ENCODE measurements around the gene COL2A1.

The COL2A1 gene

DNA sequence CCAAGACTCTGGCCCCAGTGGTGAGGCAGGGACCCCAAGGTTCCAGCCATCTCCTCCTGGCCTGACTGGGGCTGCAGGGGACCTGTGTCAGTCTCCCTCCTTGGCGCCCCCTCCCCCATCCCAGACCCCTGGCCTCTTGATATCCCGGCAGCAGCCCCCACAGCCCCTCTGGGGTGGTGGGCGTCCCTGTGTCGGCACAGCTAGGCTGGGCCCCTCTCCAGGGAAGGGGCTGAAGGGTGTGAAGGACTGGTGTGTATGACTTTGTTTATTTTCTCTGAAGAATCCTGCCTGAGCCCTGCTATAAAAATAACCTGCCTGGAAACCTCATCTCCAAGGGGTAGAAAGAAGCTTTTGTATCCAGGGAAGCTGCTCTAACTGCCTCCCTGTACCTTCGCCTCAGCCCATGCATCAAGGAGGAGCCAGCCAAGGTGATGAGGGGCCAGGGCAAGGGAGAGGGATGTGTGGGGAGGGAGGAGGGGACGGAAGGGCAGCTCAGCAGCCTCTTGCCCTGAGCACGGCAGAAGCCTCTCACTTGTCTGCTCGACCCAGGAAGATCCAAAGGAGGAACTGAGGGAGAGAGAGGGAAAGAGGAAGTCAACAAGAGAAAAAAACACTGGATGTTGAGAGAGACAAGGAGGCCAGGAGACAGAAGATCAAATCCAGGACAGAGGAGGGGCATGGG, 25.4 kb upstream of the COL2A1 start:
- no peak for DNase-seq

DNA sequence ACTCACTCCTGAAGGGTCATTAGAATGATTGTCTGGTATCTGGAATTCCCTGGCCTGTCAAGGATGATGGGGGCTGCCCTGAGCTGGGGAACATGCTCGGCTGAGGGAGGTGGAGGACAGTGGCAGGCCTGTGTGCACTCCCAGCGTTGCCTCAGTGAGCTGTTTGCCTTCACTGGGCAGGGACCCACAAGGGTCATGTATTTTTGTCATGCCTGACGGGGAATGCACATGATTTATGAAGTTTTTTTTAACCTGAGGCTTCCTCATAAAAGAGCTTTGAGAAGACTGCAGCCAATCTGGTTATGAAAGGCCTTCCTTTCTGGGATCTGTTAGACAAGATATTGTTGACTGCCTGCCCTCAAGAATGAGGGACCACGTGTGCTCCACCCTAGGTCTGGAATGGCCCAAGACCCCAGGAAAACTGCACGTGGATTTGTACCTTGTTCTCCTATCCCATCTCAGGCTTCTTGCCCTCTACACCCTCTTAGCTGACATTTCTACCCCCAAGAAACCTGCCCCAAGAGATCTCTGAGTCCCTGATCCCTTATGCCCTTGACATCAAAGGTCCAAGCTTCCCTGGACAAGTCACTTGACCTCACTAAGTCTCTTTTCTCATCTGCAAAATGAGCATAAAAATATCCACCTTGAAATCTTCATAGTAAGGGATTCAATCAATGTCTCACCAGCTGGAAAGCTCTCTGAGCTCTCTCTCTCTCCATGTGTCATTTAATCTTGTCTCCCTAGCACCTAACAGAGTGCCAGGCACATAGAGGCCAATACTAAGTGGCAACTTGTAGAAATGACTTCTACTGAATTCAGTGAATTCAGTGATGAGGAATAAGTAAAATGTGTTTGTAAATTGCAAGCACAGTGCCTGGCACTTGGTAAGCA, 24.5 kb upstream of the COL2A1 start:
- DNase-seq, result no peak

DNA sequence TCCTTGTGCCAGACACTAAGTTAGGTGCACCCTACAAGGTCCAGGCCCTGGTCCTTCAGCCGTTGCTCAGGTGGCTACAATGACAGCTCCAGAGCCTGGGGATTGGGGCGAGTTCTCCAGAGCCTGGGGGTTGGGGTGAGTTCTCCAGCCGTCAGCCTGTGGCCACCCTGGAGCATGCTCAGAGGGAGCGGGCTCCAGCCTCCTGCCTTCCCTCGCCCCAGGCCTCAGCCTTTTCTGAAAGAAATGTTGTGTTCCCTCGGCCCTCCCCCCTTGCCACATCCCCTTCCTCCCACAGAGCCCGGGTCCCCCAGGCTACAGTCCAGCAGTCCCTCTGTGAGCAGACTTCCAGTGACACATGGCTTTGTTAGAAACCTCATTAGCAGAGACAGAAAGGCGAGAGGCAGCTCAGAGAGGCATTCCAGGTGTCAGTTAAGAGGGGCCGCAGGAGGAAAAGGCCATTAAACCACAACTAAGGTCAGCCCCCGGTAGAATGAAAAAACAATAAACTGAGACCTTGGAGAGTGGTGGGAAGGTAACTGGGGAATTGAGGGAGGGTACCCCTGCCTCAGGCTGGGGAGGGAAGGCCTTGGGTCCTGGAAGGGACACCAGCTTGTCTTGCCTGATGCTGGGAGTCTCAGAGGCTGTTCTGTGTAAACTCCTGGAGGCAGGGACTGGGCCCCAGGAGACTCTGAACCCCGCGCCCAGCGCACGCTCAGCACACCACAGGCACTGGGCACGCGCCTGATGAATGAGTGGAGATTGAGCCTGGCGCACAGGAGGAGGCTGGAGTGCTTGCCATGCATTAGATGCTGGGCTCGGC, 23.1 kb upstream of the COL2A1 start:
- DNase-seq, result no peak

DNA sequence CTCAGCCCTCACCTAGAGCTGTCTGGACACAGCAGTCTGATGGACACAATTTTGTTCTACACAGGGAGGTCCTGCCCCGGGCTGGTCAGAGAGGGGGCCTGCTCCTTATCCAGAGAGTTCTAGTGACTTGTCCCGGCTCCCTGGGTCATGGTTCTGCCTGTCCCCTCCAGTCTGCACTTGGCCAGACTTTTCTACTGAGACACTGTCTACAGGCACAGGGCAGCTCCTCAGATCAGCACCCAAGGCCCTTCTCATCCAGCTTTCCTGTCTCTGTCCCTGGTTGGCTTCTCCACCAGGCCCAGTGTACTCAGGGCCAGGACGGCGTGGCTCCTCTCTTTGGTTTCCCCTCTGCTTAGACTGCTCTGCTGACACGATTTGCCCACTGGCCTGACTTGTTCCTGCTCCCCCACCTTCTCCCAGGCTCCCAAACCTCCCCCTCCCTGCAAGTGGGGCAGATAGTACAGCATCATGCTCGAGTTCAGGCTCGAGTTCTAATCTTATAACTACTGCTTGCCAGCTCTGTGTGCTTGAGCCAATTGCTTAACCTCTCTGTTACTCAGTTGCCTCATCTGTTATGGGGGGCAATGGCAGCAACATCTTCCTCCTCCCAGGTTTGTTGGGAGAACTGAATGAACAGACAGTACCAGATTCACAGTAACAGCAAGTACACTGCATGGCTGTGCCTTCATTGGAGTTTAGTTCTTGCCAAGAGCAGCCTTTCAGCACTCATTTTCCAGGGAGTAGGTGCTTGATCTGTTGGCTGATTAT, 22.0 kb upstream of the COL2A1 start:
- no peak for DNase-seq

- DNase-seq, result no peak
Measured at GRCh38 chr12:48025281-48025680, 21.0 kb upstream of the COL2A1 start.

DNA sequence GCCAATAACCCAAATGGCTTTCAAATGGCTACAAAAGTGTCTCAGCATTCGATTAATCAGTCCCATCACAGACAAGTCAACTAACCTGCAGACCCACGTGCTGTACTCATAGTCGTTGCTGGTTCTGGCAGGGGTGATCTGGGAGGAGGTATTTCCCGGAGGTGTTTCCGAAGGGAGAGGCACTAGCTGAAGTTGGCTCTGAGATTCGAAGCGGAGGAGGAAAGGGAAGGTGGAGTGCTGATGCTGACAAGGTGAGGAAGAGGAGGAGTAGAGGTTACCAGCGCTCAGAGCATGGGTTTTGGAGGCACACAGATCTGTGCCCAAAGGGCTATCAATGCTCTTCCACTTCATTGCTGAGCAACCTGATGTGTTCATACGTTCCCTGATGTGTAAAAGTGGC, 20.5 kb upstream of the COL2A1 start:
- DNase-seq, result no peak

DNA sequence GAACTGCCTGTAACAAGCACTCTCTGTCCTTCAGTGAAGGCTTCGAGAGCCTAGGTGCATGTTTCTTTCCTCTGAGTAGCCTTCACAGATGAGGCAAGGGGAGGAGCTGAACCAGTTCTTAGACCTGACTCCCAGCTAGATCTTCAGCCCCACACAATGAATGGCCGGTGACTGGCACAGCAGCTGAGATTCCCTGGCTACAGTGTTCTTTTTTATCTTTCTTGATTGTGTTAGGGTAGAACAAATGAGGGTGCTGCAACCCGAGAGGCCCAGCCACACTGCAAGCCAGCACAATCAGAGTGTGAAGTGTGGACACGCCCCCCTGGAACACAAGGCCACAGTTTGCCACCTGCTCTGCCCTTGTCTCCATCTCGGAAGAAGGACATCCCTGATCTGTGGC, 19.1 kb upstream of the COL2A1 start:
- no peak for DNase-seq

DNA sequence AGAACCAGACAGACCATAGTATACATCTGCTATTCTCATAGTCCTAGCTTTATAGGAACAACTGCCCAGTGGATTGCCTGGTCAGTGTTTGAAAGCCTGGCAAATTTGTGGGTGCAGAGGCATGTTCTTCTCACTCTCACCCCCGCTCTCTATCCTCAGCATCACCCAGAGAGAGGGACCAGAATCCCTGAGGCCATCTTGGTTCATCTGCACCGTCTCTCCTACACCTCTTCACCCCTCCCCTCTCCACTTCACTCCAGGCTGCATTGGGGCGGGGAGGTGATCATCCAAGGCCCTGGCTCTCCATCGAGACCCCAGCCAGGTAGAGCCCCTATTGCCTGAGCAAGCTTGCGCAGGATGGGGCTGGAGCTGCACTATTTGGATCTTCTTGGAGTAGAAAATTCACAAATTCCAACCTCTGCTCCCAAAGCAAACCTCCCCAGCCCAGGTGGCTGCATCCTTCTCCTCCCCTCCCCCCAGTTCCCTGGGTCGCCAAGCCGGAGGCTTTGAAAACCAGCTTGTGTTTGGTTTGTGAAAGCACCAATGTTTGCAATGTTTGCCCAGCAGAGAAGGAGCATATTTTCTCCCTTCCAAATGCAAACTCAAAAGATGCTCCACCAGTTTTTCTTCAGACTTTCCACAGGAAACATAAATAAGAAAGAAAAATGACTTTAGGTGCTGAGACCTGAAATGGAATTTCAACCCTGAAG, 18.6 kb upstream of the COL2A1 start:
- DNase-seq, result no peak

DNA sequence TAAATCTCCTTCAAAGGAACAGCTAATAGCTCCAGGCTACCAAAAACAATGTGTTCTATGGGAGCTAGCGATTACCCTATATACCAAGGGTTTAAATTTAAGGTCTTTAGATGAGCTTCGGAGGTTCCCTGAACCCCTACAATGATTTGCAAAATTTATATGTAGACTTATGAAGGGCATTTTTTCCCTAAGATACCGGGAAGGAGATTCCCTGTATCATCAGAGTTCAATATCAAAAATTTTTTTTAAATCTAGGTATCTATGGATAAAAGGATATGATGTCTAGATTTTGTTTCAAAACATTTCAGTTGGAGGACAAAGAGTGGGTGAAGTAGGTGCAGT, 17.9 kb upstream of the COL2A1 start:
- no peak for DNase-seq

DNA sequence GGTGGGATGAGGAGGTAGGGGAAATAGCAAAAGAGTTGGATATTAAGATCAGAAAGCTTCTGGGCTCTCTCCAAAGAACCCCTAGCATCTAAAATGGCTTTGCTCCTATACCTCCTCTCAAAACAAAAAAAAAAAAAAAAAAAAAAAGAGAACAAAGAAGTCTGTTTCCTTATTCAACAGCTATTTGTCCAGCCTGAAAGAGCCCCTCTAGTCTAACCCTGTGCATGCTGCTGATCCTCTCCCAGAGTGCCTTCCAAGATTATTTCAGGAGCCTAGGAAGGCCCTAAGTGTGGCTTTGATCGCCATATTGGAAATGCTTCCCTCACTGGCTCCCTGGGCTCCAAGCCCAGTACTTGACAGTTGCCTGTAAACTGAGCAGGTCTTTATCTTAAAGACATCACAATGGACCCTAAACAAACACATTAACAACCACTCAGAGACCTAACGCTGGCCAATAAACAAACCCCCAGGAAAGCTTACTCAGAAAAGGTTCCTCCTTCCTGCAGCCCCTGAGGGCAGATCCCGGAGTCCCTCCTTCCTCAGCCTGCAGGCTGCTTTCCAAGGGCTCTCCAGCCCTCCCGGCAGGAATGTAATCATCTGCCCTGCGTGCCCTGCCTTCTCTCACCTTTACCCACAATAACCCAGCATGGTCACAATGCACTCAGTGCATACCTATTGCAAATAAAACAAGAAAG, 17.4 kb upstream of the COL2A1 start:
- DNase-seq, result no peak

GRCh38 chr12:48019639-48020265, 15.5 kb upstream of the COL2A1 start:
- DNase-seq, result no peak

DNA sequence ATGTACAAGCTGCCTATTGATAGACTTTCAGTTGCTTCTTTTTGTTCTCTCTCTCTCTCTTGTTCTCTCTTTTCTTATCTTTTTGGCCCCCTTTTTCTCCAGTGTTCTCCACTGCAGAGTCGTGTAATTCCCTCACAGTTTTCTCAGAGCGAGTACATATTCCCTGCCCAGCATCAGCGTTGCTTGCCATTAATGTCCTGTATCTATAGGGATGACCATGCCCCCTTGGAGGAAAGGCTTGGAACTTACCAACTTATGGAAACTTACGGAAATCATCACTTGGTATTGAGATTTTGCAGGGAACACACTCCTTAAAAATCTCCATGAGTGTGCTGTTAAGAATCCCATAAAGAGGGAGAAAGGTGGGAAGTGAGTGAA, 14.3 kb upstream of the COL2A1 start:
- no peak for DNase-seq

DNA sequence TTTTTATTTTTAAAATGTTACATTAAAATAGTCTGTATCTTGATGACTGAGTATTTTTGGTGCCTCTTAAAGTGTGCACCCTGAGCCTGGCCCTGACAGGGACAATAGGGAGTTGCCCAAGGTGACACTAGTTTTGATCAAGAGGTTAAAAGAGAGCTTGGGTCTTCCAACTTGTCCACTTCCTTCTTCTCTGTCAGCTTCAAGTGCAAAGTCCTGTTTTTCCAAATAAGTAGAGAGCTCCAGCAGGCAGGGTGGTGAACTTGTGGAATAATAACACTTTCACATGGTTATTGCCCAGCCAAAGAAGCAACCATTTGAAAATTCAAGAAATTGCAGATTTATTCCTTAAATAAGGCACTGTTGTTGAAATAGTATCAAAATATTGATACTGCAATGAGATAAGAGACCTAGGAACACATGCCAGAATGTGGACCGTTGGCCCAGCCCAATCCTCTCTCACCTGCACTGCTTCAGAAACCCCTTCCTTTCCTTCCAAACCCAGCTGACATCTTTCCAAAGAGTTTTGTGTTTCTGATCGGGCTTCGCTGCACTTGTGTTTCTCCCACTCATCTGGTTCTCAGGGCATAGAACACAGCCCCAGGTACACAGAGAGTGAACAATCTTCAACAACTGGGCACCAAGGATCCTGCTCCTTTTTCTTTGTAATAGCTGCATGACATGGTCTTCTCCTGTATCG, 13.8 kb upstream of the COL2A1 start:
- no peak for DNase-seq

DNA sequence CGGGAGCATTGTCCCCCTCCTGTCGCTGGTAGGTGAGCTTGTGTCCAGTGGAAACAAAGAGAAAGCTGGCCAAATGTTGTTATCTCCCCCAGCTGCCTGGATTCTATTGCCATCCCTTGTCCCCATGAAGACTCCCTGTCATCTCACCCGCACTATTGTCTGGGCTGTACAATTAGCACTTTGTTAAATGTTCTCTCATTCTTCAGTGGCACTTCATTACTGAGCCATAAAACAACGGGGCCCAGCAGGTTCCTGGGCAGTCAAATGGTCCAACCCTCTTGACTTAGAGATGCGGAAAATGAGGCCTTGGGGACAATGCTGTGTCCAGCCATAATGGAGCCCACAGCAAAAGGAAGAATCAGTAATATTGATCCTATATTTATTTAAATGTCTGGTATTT, 13.2 kb upstream of the COL2A1 start:
- no peak for DNase-seq

GRCh38 chr12:48016373-48017020, 12.2 kb upstream of the COL2A1 start:
- DNase-seq, result no peak

DNA sequence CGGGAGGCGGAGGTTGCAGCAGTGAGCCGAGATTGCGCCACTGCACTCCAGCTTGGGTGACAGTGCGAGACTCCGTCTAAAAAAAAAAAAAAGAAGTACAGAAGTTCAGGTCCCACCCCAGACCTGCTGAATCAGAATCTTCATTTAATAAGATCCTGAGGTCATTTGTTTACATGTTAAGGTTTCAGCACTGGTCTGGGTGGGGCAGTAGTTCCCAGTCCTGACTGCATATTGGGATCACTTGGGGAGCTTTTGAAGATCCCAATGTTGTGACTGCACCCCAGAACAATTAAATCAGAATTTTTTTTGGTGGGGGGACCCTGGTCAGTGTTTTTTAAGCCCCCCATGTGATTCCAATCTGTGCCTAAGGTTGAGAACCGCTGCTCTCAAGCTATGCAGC, 11.7 kb upstream of the COL2A1 start:
- DNase-seq, result no peak

GRCh38 chr12:48015129-48015528, 10.9 kb upstream of the COL2A1 start:
- DNase-seq, result no peak

DNA sequence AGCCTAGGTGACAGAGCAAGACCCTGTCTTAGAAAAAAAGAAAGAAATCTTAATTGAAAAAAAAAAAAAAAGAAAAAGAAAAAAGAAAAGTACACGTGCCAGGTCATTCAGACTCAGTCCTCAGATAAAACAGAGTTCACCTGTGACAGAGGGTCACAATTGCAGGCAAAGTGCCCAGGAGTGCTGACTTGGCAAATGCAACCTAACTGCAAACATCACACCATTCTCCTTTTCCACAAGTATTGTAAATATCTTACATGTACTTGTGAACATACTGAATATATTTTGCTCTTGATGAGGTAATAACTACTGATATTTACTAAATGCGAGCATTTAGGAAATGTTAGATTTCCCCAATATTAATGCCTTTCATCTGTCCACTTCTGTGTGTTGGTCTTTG, 9.0 kb upstream of the COL2A1 start:
- DNase-seq, result no peak

DNA sequence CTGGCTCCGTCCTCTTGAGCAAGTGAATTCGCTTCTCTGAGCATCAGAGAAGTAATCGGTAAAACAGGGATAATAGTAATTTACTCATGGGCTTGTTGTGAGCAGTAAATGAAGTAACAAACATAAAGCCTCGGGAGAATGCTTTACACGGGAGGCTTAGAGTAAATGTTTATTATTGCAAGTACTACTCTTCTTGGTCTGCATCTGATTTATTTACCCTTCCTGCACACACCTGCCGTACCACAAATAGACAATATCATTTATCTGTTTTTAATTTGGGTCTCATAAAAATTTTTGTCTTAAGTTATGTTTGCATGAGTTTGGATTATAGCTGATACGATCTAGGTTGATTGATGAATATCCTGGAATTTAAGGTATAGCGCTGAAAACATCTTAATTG, 7.8 kb upstream of the COL2A1 start:
- DNase-seq, result no peak

- no peak for DNase-seq
Measured at GRCh38 chr12:48010366-48010970, 6.2 kb upstream of the COL2A1 start.
